HG03575 (cell line): ENCODE results near the gene THSD8.
"Not testable (repeated sequence)": the region's sequence is repeated elsewhere in the genome, so short reads cannot be mapped to it uniquely, and the experiment has no call there.

ENCODE experiments used
- ATAC-seq: cut with Tn5 transposase; IDR thresholded peaks from one replicate; pipeline ENCODE4 v1.9.1; 2021; ENCODE audit not compliant: unreplicated experiment, insufficient number of reproducible peaks, low FRiP score; ENCODE audit errors: extremely low read depth

THSD8 gene

DNA sequence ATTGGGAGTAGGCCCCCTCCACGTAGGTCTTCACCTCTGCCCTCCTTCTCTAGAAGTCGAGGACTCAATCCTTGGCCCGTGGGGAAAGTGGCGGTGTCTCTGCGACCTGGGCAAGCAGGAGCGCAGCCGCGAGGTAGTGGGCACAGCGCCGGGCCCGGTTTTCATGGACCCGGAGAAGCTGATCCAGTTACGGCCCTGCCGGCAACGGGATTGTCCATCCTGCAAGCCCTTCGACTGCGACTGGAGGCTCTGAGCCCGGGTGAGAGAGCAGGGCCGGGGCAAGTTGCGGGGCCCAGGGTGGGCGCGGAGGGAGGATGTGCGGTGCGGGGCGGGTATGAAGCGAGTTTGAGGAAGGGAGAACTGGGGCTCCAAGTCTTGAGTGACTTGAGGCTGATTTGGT is 2.2 kb downstream of the THSD8 start:
- no peak for ATAC-seq

- no peak for ATAC-seq
Observed at GRCh38 chr19:12806242-12807081, 4.6 kb downstream of the THSD8 start, which contains the start of gene RNASEH2A. TSS of gene RNASEH2A (plus strand) at chr19:12806584. CDS start at chr19:12806674, 90 bp downstream.

GRCh38 chr19:12815088-12815487 is 13.2 kb downstream of the THSD8 start:
- no peak for ATAC-seq

GRCh38 chr19:12817188-12817587 is 15.3 kb downstream of the THSD8 start:
- not testable (repeated sequence) for ATAC-seq

- not testable (repeated sequence) for ATAC-seq
Observed at GRCh38 chr19:12817810-12818209, 15.9 kb downstream of the THSD8 start.

- no peak for ATAC-seq
Observed at GRCh38 chr19:12821761-12822160, 19.9 kb downstream of the THSD8 start.

- ATAC-seq, result no peak
Observed at GRCh38 chr19:12825254-12826131, 23.6 kb downstream of the THSD8 start.

DNA sequence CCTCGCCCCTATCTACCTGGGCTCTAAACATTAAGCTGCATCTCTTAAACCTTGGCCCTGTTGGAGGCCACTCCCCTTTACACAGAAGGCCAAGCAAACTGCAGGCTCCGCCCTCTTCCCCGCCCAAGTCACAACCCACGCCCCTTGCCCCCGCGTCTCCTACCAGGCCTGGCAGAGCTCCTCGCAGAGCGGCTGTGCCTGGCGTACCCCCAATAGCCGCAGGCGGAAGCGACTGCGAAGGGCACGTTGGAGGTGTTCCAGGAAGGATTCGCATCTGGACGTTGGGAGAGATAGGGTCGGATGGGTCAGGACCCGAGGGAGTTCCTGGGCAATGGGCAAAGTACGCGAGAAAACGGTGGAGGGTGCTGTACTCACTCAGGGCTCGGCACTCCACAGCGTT is 26.6 kb downstream of the THSD8 start:
- ATAC-seq, result no peak

GRCh38 chr19:12833418-12833737 is 31.5 kb downstream of the THSD8 start:
- ATAC-seq, result no peak

DNA sequence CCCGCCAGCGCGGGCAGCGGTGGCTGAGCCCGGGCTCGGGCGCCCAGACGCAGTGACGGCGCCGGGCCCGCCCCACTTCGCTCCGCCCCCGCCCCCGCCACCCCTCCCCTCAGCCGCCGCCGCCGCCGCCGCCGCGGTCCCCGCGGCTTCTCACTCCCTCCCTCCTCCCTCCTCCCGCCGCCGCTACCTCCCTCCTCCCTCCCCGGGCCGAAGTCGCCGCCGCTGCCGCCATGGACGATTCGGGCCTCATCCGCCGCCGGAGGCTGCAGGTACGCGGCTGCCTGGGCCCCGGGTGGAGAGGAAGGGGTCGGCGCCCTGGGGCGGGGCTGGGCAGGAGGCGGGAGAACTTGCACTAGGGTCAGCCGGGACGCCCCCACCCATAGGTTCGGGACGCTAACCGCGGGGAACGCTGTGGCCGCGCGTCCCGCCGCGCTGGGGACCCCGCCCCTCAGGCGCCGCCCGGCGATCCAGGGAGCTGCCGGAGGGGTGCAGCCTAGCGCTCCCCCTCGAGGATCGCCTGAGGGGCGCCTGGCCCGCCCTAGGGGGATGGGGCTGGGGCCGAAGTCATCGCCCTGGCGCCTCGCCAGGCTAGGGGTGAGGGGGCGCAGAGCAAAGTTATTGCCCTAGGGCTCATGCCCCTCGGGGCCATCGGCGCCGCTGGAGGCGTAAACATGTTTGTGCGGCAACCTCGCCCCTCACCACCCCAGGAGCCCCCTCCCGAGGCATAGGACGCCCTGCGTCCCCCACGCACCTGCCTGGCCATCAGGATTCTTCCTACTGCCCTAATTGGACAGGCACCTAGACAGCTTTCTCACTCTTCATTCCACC is 32.1 kb downstream of the THSD8 start:
- ATAC-seq, result no peak

- no peak for ATAC-seq
Observed at GRCh38 chr19:12834566-12834943, 32.7 kb downstream of the THSD8 start, which contains the start of gene RTBDN. TSS of gene RTBDN (minus strand) at chr19:12834579. CDS start at chr19:12829979, 4,600 bp downstream.

- ATAC-seq, result no peak
Observed at GRCh38 chr19:12834976-12835757, 33.3 kb downstream of the THSD8 start.

DNA sequence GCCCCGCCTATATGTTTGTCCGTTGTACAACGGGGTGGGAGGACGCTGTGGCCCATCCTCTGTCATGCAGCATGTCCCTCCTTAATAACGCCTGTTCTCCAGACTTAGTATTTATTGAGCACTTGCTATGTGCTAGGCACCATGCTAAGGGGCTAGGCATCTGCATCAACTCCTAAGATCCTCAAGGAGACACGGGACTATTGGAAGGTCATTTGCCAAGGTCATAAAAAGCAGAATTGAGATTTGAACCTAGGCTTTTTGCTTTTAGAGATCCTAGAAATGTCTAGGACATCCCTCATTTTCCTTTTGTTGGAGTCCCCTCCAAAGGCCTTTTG is 34.6 kb downstream of the THSD8 start:
- ATAC-seq, result no peak

GRCh38 chr19:12837225-12837624 is 35.4 kb downstream of the THSD8 start:
- no peak for ATAC-seq

DNA sequence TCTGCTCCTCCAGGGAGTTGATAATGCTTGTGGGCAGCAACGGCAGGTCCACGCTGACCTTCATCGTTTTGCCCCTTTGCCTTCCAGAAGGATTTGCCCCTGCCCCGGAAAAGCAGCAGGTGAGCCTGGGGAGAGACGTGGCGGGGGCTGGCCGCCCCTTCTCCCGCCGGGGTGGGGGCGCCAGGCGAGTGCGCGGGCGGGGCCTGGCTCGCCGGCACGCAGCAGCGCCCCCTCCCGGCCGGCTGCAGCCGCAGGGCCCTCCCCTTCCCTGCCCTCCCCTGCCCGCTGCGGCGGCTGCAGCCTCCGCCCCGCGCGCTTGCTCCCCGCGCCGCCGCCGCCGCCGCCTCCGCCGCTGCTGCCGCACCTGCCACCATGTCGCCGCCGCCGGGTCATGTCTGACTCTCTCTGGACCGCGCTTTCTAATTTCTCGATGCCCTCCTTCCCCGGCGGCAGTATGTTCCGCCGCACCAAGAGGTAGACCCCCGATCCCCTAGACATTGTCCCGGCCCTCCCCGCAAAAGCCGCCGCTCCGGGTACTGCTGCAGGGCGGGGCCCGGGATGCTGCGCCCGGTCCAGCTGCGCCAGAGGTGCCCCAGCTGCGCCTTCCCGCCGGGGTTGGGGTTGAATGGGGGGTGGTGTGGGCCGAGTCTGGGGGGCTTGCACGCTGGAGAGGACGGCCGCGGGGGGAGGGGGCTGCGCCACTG is 36.5 kb downstream of the THSD8 start, which contains the start of gene MAST1:
TSS of gene MAST1 (plus strand) at position 334 of the 704 bp plus-strand sequence. CDS start at position 392, 58 bp downstream.
- no peak for ATAC-seq

DNA sequence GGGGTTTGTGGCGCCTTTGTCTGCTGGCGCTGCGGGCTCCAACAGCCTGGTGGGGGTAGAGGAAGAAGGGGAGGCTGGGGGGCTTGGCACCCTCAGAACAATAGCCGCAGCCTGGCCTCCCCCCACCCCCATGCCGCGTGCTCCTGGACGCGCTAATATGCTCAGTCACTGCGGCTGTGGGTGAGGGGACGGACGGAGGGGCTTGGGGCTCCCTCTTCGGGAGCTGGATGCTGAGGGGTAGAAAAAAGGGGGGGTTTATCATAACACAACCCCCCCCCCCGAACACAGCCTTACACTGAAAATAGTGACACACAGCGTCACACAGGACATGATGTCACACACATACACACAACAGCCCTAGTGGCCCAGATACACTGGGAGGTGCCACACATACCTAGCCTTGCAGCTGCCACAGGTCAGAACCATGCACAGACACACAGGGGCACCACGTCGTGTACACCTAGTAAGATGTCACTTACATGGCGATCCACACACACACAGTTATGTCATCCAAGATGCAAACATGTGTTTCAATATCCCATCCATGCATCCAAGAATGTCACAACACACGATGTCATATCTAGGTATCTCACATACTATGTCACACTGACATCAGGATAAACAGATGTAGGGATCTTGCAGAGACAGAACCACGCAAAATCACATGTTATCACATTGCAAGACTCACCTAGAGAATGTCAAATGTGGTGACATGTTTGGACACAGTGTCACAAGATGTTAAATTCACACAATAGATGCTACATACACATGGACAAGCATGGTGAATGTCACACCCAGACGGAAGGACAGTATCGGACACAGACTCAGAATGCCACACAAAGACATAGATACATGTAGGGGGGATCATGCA is 37.3 kb downstream of the THSD8 start:
- no peak for ATAC-seq
